GM03348 (cell line): ENCODE data around the gene CCDC27.
"Not testable (repeated sequence)": the region's sequence is repeated elsewhere in the genome, so short reads cannot be mapped to it uniquely, and the experiment has no call there.

ENCODE experiments used
- DNase-seq: peaks from one replicate; pipeline ENCODE4 v3.0.0; 2012; ENCODE audit warnings: low spot score

CCDC27 gene

GRCh38 chr1:3796215-3797061 lies 44.2 kb downstream of the CCDC27 start, which contains the start of gene LRRC47:
LRRC47 (minus strand) TSS chr1:3796498; CDS start chr1:3796476, 22 bp downstream.
- DNase-seq: peak; percentile 98

- no peak for DNase-seq
These were observed 47.9 kb downstream of the CCDC27 start for GRCh38 chr1:3799976-3800685.

- DNase-seq: not testable (repeated sequence)
These were observed 48.5 kb downstream of the CCDC27 start for GRCh38 chr1:3800795-3801194.

GRCh38 chr1:3803905-3804626 lies 51.8 kb downstream of the CCDC27 start:
- no peak for DNase-seq

- not testable (repeated sequence) for DNase-seq
These were observed 52.3 kb downstream of the CCDC27 start for GRCh38 chr1:3804627-3804944.

- DNase-seq: no peak
These were observed 52.8 kb downstream of the CCDC27 start for GRCh38 chr1:3805038-3805437.

- no peak for DNase-seq
These were observed 55.5 kb downstream of the CCDC27 start for GRCh38 chr1:3807769-3808168.

- no peak for DNase-seq
These were observed 57.4 kb downstream of the CCDC27 start for GRCh38 chr1:3809680-3810079.

- not testable (repeated sequence) for DNase-seq
These were observed 58.0 kb downstream of the CCDC27 start for GRCh38 chr1:3810149-3810761.

- no peak for DNase-seq
These were observed 59.3 kb downstream of the CCDC27 start for GRCh38 chr1:3811595-3811911.

GRCh38 chr1:3814065-3814464 lies 61.8 kb downstream of the CCDC27 start:
- no peak for DNase-seq

- DNase-seq: no peak
These were observed 62.7 kb downstream of the CCDC27 start for GRCh38 chr1:3814771-3815561.

- DNase-seq: no peak
These were observed 64.3 kb downstream of the CCDC27 start for GRCh38 chr1:3816331-3817137.

GRCh38 chr1:3817138-3817740 lies 65.0 kb downstream of the CCDC27 start:
- DNase-seq: no peak

GRCh38 chr1:3817821-3818597 lies 65.8 kb downstream of the CCDC27 start:
- DNase-seq: no peak

GRCh38 chr1:3819771-3820200 lies 67.5 kb downstream of the CCDC27 start:
- no peak for DNase-seq

GRCh38 chr1:3820316-3820715 lies 68.1 kb downstream of the CCDC27 start:
- DNase-seq: no peak

GRCh38 chr1:3821004-3821403 lies 68.8 kb downstream of the CCDC27 start:
- no peak for DNase-seq
